CD1c-positive myeloid dendritic cell (primary cell): Measurements from ENCODE around the gene RHOU.
A peak's percentile ranks its signal among the peaks of the same experiment; 100 is the strongest.
"Not testable (repeated sequence)": the region's sequence is repeated elsewhere in the genome, so short reads cannot be mapped to it uniquely, and the experiment has no call there.

ENCODE experiments used
- DNase-seq: peaks from one replicate; pipeline ENCODE4 v3.0.0-alpha.2; 2016; ENCODE audit errors: extremely low spot score

Gene RHOU

GRCh38 chr1:228756457-228756856 is 21.2 kb downstream of the RHOU start:
- DNase-seq = no peak

DNA sequence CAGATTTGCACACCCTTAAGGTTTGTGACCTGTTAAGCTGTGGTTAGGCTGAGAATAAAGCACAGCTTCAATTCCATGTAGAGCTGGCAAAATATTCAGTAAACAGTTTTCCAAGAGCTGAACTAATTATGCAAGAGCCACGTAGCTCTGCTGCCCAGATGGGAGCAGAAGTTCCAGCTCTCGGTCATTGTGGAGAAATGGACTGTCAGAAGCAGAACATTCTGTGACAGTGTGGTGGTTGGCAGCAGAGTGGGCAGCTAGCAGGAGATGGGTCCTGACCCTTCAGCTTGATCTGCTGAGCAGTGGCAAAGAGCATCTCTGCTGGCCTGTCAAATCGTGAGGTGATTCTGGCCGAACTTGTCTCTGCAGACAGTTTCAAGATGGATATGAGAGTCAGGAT is 23.2 kb downstream of the RHOU start:
- DNase-seq = no peak

- DNase-seq = no peak
Observed at GRCh38 chr1:228760979-228761378, 25.7 kb downstream of the RHOU start.

DNA sequence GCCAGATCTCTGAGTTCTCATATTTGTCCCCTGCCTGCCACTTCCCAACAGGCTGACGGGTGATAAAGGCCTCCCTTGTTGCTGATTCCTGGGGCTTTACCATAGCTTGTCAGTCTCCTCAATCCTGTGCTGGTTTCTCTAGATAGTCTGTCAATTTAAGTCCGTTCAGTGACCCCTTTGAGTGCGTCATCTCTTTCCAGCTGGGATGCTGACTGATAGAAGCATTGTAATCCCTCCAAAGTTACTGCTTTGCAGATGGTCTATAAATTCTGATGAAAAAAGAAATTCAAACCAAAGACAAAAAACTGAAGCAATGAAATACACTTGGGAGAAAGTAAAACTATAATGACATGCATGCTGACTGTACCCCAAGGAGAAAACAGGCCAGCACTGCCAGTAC is 28.3 kb downstream of the RHOU start:
- no peak for DNase-seq

- no peak for DNase-seq
Observed at GRCh38 chr1:228765168-228765946, 30.1 kb downstream of the RHOU start.

DNA sequence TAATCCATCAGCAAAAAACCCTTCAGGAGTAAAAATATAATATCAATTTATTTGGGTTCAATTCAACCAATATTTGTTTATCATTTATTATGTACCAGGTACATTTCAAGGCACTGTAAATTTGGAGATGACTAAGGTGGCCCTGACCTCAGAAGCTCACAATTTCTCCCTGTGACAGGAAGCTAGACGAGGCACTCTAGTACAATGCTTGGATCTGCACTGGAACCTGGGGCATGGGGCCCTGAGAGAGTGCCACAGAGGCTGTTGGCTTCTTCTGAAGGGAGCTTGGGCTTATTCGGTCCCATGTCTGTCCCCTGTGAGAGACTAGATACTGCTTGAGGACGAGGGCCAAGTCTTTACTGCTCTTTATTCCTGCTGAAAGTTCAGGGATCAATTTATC is 31.5 kb downstream of the RHOU start:
- no peak for DNase-seq

- DNase-seq = no peak
Observed at GRCh38 chr1:228767636-228768354, 32.5 kb downstream of the RHOU start.

DNA sequence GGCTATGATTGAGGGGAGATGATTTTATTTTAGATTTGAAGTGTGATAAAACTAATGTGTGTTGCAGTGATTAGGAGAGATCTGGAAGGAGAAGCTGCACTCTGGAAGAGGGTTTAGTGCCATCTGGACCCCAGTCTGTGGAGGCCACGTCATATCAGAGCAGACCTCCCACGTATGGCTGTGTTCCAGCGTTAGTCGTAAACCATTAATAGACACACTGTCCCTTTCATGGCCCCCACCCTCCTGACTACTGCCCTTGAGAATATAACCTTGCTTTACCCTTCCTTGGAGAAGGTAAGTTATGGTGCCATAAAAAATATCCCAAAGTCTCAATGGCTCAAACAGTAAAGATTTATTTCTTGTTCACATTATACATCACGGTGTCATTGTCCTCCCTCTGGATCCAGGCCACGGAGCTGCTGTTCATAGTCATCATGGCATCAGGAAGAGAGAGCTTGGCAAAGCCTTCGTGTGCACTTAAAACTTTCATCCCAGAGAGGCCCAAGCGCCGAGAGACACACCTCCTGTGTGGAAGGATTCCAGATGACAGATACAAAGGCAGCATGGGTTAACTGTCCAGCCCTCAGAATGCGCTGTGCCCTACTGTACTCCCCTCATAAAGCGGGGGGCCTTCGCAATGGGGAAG is 33.2 kb downstream of the RHOU start:
- DNase-seq = no peak

DNA sequence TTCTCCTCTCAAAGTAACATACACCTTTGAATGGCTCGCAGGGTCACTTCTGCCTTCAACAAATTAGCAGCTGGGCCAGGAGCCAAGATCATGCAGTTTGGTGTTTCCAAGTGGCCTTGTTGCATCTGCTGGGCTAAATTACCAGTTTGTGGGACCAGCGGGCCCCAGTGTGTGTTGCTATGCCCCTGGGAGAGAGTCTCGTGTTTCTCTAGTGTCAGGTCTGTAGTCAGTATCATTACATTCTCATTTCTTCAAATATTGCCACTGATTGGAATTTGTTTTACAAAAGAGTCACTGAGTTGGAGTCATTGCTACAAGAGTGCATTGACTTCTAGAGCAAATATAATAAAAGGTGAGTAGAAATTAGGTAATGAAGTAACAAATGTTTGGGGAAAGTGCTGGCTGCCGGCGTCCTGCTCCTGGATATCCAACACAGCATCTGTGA is 35.5 kb downstream of the RHOU start:
- DNase-seq = no peak

DNA sequence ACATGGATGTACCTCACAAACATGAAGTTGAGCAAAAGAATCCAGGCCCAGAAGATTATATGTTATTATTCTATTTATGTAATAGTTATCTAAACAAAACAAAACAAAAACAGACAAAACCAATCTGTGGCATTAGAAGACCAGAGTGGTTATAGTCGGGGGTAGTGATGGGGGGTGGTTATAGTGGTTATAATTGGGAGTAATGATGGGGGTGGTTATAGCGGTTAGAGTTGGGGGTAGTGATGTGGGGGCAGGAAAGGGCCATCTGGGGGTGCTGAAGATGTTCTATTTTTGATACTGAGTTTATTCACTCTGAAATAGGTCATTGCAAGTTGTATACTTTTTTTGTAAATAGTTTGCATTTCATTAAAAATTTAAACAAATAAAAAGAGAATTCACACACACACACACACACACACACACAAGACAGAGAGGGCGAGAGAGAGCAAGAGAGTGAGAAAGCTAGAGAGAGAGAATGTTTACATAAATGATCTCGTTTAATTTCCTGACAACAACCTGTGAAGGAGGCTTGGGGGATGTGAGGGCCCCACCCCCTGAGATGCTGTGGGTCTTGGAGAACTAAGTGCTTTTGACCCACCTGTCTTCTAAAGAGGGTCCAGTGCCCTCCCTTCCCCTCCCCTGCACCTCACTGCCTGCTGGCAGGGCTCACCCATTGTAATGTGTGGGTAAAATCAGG is 37.4 kb downstream of the RHOU start:
- DNase-seq = no peak

DNA sequence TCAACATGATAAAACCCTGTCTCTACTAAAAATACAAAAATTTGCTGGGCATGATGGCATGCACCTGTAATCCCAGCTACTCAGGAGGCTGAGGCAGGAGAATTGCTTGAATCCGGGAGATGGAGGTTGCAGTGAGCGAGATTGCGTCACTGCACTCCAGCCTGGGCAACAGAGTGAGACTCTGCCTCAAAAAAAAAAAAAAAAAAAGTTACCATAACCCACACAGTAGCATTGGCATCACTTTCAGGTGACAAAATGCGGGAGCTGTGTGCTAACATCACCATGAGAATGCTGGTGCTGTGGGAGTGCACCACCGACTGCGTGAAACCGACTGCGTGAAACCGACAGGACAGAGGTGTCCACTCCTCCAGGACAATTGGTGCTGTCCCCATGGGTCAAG is 40.7 kb downstream of the RHOU start:
- not testable (repeated sequence) for DNase-seq

DNA sequence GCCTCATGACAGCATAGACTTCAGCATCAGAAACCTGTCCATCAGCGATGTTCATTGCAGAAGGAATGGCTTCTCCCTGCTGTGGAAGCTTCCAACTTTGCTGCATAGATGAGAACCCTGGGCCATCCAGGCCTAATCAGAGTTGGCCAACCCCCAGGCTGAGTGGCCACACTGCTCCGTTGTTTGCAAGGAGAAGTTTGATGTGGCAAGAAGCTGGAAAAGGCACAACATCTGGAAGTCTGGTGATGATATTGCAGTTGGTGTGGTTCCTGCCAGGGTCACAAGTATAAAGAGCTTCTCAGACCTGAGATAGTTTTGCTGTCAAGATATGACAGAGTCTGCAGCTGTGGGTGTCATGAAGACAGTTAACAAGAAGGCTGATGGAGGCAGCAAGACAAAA is 41.2 kb downstream of the RHOU start:
- no peak for DNase-seq

DNA sequence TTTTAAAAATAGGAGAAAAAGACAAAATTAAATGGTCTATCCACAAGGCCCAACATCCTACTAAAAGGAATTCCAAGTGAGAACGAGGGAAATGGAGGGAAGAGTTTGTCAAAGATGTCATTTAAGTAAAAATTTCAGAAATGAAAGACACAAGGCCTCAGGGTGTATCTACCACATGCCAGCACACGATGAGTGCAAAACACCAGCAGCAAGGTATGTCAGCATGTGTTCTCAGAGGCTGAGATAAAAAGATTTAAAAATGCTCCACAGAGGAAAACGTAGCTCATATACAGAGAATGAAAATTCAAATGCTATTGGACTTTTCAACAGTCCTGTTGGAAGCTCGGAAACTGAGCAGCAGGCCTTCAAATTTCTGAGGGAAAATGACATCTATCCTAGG is 42.0 kb downstream of the RHOU start:
- no peak for DNase-seq

DNA sequence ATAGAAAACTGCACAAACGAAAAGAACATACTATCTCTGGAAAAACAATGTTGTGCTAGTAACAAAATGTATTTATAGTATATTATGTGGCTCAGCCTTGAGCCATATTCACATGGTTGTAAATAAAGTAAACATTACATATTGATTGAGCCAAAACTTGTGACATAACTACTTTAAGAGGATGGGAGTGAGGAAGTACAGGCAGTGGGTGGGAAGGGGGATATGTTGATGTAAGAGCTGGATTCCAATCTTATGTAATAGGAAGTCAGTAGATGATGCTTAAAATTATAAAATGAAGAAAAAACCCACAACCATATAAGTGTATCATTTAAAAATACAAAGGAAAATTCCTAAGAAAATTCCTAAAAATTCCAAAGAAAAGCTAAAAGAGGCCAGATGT is 42.7 kb downstream of the RHOU start:
- peak; percentile 33 for DNase-seq

- DNase-seq = no peak
Observed at GRCh38 chr1:228778466-228778865, 43.2 kb downstream of the RHOU start.

- DNase-seq = peak; percentile 46
Observed at GRCh38 chr1:228778961-228779360, 43.7 kb downstream of the RHOU start.

- no peak for DNase-seq
Observed at GRCh38 chr1:228781161-228781808, 46.0 kb downstream of the RHOU start.

GRCh38 chr1:228781809-228782661 is 46.8 kb downstream of the RHOU start:
- no peak for DNase-seq

- DNase-seq = no peak
Observed at GRCh38 chr1:228782662-228783417, 47.6 kb downstream of the RHOU start.

DNA sequence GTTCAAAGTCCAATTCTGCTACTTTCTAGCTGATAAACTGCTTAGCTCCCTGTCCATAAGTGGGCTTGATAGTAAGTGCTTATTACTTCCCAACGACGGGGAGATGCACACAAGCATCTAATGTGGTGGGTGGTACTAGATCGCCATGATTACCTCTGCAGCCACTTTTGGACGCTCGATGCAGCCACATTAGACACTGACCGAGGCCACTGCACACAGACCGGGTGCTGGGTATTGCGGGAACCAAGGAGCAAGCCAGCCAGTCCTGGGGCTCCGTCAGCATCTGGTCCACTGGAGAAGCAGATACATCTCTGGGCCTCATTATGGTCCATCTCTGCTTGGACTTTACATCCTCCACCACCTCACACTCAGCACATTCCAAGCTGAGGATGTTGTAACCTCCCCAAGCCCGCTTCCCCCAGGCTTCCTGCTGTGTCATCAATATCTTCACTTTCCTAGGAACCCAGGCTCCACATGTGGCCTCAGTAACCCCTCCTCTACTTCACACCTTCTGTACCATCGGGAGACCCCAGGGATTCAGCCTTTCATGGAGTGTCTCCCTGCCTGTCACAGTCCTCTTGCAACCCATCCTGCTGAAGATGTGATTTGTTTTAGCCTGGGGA is 48.2 kb downstream of the RHOU start:
- DNase-seq = no peak
